Measurements from ENCODE around the gene TMEM14A.
A peak's percentile ranks its signal among the peaks of the same experiment; 100 is the strongest.
"Not testable (repeated sequence)": the region's sequence is repeated elsewhere in the genome, so short reads cannot be mapped to it uniquely, and the experiment has no call there.

TMEM14A gene

DNA sequence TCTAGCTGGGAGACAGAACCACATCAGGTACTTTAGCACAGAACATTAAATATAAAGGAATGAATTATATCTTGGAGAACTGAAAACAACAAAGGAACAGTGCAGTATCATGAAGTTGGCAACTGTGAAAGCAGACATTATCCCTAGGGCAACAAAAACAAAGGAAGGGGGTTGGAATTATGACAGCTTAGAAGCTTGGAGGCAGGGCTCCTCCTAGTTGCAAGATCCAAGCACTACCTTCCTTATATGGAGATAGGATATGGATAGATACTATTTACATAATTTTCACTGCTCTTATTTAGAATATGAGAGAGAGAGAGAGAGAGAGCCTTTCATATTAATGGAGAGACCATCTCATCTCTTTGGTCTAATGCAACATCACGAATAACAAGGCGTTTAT is 27.0 kb downstream of the TMEM14A start:
- DNase-seq (ENCODE audit: low read depth): no peak

DNA sequence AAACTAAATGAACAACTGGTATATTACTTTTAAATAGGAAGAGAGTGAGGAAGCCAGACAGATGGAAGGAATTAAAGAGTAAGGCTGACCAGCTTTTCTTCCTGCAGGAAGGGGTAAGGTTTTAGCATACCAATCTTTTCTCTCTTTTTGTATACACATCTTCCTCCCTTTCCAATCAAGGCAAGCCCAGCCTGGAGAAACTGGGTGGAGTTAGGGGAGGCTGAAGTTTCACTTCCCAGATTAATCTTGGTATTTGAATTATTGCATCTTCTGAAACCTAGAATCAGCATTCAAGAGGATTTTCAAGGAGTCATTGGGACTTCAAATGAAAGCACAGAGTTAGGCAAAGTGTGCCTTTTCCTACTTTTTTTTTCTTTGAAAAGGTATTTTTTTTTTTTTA is 33.1 kb downstream of the TMEM14A start:
- no peak for DNase-seq (ENCODE audit: low read depth)

DNA sequence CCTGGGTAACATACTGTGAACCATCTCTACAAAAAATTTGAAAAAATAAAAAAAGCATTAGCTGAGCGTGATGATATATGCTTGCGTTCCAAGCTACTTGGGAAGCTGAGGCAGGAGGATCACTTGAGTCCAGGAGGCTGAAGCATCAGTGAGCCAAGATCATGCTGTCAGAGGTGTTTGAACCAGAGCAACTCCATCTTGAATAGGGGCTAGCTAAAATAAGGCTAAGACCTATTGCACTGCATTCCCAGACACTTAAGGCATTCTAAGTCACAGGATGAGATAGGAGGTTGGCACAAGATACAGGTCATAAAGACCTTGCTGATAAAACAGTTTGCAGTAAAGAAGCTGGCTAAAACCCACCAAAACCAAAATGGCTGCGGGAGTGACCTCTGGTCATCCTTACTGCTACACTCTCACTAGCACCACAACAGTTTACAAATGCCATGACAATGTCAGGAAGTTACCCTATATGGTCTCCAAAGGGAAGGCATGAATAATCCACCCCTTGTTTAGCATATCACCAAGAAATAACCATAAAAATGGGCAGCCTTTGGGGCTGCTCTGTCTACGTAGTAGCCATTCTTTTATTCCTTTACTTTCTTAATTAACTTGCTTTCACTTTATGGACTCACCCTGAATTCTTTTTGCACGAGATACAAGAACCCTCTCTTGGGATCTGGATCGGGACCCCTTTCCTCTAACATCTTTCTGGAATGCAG is 34.0 kb downstream of the TMEM14A start:
- not testable (repeated sequence) for DNase-seq (ENCODE audit: low read depth)

DNA sequence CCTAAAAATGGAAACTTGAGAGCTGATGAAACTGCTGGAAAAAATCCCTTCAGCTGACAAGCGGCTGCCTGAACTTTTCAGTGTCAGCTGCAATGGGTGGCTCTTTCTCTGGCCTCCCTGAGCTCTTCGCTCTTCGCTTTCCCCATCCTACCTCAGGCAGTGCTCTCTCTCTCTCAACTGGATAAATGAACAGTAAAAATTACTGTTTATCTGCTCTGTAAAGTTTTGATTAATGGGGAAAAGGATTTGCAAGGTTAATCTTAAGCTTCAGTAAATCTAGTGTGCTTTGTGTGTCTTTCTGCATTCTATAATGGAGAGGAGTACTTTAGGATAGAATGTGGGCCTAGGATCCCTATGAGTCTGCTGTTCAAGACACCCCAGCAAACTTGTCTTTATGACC is 35.1 kb downstream of the TMEM14A start:
- no peak for DNase-seq (ENCODE audit: low read depth)

DNA sequence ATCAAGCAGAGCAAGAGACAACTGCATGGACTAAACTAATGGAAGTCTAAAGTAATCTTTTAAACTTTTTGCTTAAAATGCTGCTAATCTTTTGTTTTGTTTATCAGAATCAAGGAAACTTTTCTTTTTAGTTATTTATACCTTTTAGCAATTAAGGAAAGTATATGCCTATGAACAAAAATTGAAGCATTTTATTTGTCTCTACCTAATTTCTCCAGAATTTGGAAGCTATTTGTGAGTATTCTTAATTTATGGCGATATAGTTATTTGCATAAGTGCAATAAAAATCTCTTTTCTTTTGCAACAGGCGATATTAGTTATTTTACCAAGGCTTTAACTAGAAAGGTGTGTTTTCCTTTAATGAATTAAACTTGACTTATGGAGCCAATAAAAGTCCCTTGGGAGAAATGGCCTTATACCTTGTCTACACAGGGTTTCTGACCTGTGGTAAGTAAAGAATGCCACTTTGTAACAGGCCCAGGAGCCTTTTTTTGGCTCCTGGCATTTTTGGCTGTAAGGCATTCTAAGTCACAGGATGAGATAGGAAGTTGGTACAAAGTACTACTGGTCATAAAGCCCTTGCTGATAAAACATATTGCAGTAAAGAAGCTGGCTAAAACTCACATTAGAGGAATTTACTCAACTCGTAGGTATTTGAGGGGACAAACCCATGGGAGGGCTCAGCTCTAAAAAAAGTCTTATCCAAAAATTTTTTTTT is 37.2 kb downstream of the TMEM14A start:
- DNase-seq (ENCODE audit: low read depth): no peak

DNA sequence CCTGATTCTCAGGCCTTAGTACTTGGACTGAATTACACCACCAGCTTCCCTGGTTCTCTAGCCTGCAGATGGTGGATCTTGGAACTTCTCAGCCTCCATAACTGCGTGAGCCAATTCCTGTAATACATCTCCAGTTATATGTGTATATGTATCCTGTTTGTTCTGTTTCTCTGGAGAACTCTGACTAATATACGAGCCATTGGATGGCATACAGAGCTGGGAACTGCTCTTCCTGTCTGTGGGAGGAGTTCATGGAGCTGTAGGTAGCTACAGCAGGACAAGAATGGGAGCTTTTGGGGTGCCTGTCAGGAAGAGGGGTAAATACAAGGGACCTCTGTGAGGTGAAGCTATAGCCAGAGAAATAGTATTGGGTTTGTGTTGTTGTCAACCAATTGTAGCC is 41.2 kb downstream of the TMEM14A start:
- DNase-seq (ENCODE audit: low read depth): no peak

DNA sequence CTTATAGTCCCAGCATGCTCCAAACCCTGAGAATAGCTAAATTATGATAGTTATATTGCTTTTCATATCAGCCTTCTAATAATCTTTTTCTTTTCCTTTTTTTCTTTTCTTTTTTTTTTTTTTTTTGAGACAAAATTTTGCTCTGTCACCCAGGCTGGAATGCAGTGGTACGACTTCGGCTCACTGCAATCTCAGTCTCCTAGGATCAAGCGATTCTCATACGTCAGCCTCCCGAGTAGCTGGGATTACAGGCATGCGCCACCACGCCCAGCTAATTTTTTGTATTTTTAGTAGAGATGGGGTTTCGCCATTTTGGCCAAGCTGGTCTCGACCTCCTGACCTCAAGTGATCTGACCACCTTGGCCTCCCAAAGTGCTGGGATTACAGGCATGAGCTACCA is 43.8 kb downstream of the TMEM14A start:
- not testable (repeated sequence) for DNase-seq (ENCODE audit: low read depth)

DNA sequence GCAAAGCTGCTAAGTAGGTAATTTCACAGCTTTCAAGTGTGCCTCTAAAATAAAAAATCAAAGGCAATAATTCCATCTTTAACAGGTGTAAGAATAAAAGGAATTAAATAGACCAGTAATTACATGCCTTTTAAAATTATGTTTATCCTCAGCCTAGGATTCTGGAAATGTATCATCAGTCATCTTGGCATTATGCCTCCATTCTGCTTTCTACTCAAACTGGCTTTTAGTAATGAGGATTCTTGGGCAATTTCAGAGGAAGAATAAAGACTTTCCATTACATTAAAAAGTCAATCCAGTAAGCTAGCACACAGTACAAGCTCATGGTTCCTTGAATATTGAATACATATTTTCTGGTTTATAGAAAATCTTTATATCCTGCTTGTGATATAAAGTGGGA is 47.6 kb downstream of the TMEM14A start:
- DNase-seq (ENCODE audit: low read depth): peak; percentile 15

DNA sequence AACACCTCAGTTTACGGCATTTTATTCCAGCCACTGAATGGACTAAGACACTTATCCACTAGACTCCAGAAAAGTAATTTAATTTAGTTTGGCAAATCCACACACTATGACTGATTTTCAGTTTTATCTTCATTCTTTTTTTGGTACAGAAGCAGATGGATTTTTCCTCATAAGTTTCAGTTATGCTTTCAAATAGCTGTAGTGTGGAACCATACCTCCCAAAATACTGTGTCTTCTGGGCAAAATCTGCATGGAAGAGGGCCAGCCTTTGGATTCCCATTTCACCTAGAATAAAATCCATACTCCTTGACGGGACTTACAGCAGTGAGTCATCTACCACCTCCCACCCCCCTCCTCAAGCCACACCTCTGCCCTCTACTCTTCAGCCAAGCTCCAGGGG is 49.4 kb downstream of the TMEM14A start:
- no peak for DNase-seq (ENCODE audit: low read depth)

DNA sequence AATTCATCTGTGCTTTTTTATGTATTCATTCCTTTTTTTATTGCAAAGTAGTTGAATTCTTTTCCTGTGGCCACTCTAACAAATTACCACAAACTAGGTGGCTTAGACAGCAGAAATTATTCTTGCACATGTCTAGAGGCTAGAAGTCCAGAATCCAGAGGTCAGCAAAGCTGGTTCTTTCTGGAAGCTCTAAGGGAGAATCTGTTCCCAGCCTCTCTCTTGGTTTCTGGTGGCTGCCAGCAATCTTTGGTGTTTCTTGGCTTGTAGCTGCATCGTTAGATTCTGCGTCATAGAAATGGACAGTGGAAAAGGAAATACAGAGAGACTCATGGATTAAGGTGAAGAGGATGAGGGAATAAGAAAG is 53.1 kb downstream of the TMEM14A start:
- peak; percentile 81 for DNase-seq (ENCODE audit: low read depth)

DNA sequence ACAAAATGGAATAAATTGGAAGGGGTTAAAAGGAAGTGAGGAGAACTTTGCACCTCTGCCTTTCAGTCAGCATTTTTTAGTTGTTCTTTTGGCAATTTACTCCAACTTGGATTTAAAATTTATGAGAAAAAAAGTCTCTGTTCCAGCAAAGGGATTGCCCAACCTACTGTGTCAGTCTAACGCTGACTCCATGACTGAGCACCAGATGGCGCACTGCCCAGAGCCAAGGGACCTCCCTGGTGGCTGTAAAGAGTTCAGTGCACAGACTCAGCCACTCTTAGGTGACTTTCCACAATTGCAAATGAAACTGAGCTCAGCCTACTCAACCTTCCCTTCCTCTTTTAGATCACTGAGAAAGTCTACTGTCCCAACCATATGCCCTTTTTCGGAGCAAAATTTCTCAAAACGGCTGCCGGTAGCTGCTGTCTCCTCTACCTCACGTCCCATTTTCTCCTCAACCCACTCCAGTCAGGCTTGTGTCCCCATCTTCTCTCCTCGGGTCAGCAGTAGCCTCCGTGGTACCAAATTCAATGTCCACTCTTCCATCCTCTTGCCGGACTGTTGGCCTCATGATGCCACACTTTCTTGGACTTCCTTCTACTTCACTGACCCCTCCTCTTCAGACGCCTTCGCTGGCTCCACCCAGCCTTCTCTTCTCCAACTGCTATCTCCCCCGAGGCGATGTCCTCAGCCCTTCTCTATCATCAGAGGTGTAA is 53.7 kb downstream of the TMEM14A start:
- DNase-seq (ENCODE audit: low read depth): peak; percentile 69

DNA sequence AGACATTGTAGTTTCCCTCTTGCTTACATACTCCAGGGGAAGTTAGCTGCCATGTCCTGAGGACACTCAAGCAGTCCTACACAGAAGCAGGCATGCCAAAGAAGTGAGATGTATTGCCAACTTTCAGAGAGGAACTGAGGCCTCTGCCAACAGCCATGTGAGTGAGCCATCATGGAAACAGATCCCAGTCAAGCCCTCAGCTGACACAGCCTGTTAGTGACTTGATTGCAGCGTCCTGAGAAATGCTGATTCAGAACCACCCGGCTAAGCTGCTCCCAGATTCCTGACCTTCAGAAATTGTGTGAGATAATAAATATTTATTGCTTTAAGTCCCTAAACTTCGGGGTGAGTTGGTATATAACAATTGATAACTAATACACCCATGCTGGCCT is 54.2 kb downstream of the TMEM14A start:
- DNase-seq (ENCODE audit: low read depth): peak; percentile 60

DNA sequence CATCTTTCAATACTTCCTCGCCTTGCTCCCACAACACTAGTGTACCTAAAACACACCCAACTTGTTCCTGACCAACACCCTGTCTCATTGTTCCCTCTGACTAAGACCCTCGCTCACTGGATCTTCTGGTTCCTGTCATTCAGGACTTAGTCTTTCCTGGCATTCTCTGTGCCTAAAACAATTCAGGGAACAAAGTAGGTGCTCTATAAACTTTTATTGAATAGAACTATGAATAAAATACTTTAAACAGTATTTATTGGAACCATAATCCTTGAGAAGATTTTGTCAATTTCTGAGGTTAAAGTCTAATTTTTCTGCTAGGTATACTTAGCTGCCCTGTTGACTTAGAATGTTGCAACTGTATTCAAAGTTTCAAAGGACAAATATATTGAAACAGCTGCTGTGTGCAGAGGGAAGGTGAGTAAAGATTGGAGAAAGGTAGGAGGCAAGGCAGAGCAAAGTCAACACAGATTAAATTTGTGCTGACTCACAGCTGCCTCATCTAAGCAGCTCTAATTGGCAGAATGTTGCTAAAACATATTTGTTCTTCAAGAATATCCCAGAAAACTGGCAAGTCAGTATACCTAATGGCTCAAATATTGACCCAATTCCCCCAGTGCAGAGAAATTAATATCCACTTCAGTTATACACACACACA is 54.8 kb downstream of the TMEM14A start:
- peak; percentile 22 for DNase-seq (ENCODE audit: low read depth)

DNA sequence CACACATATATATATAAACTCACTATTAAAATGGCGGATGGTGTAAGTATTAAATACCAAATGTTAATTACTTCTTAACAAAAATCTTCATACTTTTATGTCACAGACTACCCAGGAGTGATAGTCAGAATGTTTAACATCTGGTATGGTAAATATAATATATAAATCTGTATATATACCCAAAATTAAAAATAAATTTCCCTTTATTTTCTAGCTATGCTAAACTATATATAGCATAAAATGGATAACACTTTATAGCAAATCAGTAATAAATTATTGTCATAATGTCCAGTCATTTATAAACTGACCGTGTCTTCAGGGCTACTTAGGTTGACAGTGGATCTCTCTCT is 55.3 kb downstream of the TMEM14A start:
- DNase-seq (ENCODE audit: low read depth): no peak

DNA sequence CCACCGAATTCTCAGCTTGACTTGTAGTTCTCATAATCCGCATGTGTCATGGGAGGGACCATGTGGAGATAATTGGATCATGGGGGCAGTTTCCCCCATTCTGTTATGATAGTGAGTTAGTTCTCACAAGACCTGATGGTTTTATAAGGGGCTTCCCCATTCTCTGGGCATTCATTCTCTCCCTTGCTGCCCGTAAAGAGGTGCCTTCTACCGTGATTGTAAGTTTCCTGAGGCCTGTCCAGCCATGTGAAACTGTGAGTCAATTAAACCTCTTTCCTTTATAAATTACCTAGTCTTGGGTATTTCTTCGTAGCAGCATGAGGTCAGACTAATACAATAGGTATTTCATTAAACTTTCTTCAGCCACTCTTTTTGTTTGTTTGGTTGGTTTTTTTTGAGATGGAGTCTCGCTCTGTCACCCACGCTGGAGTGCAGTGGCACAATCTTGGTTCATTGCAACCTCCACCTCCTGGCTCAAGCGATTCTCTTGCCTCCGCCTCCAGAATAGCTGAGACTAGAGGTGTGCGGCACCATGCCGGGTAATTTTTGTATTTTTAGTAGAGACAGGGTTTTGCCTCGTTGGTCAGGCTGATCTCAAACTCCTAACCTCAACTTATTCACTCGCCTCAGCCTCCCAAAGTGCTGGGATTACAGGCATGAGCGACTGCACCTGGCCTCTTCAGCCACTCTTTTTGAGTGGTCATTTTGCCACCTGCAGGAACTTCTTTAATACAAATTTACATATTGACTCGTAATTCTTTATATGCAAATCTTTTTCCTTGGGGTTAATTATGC is 56.0 kb downstream of the TMEM14A start:
- DNase-seq (ENCODE audit: low read depth): no peak

DNA sequence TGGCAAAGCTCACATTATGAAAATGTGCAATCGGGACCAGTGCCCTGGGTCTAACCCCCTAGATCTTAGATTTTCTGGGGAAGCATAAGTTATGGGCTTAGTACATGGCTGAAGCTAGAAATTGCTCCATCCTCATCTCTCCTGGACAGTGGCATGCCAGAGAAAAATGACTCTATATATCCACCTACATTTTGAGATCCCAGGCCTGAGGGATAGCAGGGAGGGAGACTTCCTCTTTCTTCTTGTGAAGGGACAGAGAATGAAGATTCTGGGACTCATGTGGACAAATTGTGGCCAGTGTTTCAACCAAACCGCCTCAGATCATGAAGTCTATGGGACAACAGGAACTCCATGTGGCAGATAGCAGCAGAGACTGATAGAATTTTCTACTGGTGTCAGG is 57.0 kb downstream of the TMEM14A start:
- no peak for DNase-seq (ENCODE audit: low read depth)

DNA sequence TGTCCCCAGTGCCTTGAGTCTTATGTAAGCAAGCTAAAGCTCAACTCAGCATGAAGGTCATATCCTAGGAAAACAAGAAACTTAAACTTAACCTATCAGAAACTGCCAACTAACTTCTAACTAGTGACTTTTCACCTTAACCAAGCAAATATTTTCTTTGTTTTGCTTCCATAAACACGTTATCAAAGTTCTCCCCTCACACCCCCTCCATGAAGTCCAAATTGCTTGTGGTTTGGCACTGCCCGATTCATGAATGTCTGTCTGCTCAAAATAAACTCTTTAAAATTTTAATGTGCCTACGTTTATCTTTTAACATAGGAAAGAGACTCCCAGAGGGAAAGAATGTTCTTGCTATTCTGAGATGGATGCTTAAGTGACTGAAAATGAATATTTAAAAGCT is 57.5 kb downstream of the TMEM14A start:
- no peak for DNase-seq (ENCODE audit: low read depth)

DNA sequence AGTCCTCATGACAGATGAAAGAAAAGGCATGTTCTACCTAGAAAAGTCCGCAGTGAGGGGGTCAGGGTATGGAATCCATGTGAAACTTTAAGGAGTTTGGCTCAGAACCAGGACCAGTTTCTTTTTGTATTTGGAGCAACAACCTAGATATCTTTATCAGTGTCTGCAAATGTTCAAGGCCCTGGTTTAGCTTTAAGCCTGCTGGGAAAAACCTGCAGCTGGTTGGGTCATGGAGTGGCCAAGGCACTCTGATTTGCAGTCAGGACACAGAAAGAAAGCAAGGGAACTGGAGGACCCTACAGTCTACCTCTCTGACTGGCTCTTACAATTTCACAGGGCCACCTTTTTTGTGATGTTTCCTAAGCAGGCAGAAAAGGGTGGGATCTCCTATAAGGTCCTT is 58.7 kb downstream of the TMEM14A start:
- DNase-seq (ENCODE audit: low read depth): no peak

DNA sequence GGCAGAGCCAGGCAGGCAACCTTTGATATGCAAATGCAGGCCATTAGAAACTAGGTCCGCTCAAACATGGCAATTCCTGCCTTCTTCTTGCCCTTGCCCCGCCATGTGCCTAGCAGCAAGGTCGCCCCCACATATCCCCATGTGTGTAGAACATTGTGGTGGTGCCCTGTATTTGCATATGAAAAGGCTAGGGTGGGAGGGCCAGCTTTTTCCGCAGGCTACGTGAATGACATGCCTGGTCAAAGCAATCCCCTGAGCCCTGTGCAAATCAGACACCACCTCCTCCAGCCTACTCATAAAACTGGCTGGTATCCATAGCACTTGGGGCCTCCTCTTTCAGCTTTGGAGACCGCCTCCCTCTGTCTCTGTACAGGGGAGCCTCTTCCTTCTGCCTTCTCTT is 60.8 kb downstream of the TMEM14A start:
- DNase-seq (ENCODE audit: low read depth): no peak

DNA sequence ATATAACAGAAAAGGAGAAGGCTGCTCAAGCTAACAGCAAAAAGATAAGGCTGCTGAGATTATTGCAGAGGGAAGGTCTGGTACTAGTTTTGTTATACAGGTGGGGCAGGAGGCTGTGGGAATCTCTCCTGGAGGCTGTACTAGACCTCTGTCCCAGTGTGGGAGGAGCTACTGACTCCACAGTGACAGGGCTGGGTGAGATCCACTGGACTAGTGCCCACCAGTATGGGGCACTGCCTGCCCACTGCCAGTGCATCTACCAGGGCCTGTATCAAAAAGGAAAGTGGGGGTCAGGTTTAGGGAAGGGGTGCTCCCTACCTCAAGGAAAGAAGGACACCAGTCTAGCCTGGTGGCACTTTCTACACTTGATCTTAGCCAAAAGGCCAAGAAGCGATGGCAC is 62.3 kb downstream of the TMEM14A start:
- no peak for DNase-seq (ENCODE audit: low read depth)

DNA sequence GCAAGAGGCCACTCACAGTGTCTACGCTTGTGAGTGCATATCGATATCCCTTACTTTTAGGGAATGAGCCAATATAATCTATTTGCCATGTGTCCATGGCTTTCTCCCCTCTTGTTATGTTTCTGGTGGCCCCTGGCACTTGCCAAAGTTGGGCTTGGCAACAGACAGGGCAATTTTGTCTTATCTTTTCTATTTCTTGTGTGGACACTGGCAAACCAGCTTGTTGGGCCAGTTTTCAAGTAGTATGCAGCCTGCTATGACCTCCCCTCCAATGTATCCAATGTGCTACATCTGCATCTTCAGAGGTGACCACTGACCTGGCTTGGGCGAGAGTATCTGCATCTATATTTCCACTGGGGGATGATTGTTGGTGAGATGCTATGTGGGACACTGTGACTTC is 63.2 kb downstream of the TMEM14A start:
- DNase-seq (ENCODE audit: low read depth): no peak

DNA sequence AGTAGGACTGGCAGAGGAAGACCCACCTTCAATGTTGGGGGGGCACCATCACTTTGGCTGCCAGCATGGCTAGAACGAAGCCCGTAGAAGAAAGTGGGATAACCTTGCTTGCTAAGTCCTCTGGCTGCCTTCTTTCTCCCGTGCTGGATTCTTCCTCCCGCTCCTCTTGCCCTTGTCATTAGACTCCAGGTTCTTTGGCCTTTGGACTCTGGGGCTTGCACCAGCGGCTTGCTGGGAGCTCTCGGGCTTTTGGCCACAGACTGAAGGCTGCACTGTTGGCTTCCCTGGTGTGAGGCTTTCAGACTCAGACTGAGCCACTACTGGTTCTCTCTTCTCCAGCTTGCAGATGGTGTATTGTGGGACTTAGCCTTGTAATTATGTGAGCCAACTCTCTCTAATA is 64.2 kb downstream of the TMEM14A start:
- DNase-seq (ENCODE audit: low read depth): no peak

Data from fibroblast of gingiva (primary cell).